Upper lobe of left lung (tissue), 4 donors: ENCODE results near the gene CXCL16.

Experiments used
- CTCF ChIP-seq, 6 experiments: fragments of 450-650 bp in 4 of 6; fragments of 200-600 bp in 2 of 6; sonication (generic) in 2 of 6; IDR thresholded peaks; one replicate each; pipeline ENCODE4 v1.5.1; 2016 to 2019; ENCODE audit warnings: antibody characterized with exemption in 6 of 6
- POLR2A ChIP-seq, 4 donors: fragments of 450-650 bp; IDR thresholded peaks; one replicate each; pipeline ENCODE4 v1.5.1; 2016 to 2017; ENCODE audit warnings: antibody characterized with exemption in 4 of 4, mild to moderate bottlenecking in 2 of 4

GRCh38 chr17:4690745-4691144, 49.0 kb downstream of the CXCL16 start:
- TF ChIP-seq CTCF (IDR thresholded peaks at IDR 0.05), result no peak
- no peak for TF ChIP-seq POLR2A (IDR thresholded peaks at IDR 0.05)
